ENCODE measurements around the gene SLC5A9. TPM values are rescaled to one million over a fixed set of nuclear protein-coding genes. Genes with fewer than 3 reads are reported as not detected.
"Not testable (repeated sequence)": the region's sequence is repeated elsewhere in the genome, so short reads cannot be mapped to it uniquely, and the experiment has no call there.

The SLC5A9 gene
- total and polyA plus RNA-seq, 3 donors from 2014 or later = 1.4 to 3.0 (median 2.3) TPM

DNA sequence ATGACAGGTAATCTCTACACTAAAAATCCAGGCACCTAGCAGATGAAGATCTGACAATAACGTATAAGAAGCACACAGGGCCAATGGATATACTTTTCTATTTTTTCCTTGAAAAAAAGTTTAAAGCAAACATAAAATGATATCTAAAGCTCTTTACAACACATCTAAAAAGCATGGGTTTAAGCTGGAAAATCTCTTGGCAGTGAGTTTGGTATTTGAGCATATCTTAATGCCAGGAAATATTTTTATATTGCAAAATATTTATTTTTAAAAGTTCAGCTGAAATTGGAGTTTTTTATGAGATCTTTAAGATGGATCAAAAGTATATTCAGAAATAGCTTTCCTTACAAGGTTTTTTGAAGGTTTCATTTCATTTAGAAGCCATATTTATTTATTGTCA is 40.5 kb downstream of the SLC5A9 start:
- DNase-seq = no peak
- intact Hi-C loops (cut with DNase I; ENCODE audit: low total_unique reads) = no loop called here

DNA sequence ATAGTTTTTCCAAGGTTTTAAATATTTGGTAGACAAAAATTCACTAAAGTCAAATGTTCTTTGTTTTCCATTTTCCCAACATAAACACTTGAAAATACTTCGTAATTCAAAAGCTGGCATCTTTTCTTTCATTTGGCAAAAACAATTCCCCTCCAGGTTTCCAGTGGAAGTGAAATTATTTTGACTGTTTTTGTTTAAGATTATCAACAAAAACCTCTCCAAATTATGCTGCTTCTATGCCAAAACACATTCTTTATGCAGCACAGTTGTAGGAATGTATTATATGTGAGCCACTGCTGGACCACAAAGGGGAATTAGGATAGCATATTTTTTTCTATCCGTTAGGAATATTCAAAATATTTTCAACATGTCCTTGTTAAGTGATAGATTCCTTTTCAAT is 44.1 kb downstream of the SLC5A9 start:
- H3K27me3 ChIP-seq = no peaks in the 10 kb centered on the region
- TF ChIP-seq POLR2A (IDR thresholded peaks at IDR 0.05) = no peak
- TF ChIP-seq, protein P1, sequence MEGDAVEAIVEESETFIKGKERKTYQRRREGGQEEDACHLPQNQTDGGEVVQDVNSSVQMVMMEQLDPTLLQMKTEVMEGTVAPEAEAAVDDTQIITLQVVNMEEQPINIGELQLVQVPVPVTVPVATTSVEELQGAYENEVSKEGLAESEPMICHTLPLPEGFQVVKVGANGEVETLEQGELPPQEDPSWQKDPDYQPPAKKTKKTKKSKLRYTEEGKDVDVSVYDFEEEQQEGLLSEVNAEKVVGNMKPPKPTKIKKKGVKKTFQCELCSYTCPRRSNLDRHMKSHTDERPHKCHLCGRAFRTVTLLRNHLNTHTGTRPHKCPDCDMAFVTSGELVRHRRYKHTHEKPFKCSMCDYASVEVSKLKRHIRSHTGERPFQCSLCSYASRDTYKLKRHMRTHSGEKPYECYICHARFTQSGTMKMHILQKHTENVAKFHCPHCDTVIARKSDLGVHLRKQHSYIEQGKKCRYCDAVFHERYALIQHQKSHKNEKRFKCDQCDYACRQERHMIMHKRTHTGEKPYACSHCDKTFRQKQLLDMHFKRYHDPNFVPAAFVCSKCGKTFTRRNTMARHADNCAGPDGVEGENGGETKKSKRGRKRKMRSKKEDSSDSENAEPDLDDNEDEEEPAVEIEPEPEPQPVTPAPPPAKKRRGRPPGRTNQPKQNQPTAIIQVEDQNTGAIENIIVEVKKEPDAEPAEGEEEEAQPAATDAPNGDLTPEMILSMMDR (IDR thresholded peaks at IDR 0.05) = no peak
- intact Hi-C loops (cut with DNase I; ENCODE audit: low total_unique reads) = no loop called here
- H3K27ac ChIP-seq = no peak overlapping the region
- no peaks in the 10 kb centered on the region for H3K9me3 ChIP-seq
- no peaks in the 10 kb centered on the region for H3K4me1 ChIP-seq
- WGBS, 2 donors = 54 to 57% methylated on average over 2 of the region's 2 CpGs
- no peak overlapping the region for H3K4me3 ChIP-seq
- no peaks in the 10 kb centered on the region for H3K36me3 ChIP-seq (ENCODE audit: low read depth, missing control alignments)
- no peak for DNase-seq

More for the DNA sequence above, 40.5 kb downstream of the SLC5A9 start:
- Histone ChIP-seq H3K27ac (no peak overlapping the region), H3K4me3 (no peak overlapping the region), H3K9me3 (no peaks in the 10 kb centered on the region), H3K4me1 (no peaks in the 10 kb centered on the region), H3K27me3 (no peaks in the 10 kb centered on the region), H3K36me3 (ENCODE audit: low read depth, missing control alignments) (no peaks in the 10 kb centered on the region)
- 65 to 70% methylated on average over 1 of the region's 1 CpG for WGBS, 2 donors
- no peak for TF ChIP-seq POLR2A (IDR thresholded peaks at IDR 0.05)

DNA sequence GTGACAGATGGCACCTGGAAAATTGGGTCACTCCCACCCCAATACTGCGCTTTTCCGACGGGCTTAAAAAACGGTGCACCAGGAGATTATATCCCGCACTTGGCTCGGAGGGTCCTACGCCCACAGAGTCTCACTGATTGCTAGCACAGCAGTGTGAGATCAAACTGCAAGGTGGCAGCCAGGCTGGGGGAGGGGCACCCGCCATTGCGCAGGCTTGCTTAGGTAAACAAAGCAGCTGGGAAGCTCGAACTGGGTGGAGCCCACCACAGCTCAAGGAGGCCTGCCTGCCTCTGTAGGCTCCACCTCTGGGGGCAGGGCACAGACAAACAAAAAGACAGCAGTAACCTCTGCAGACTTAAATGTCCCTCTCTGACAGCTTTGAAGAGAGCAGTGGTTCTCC is 54.9 kb downstream of the SLC5A9 start:
- H3K4me1 ChIP-seq; DNase-seq; H3K27ac ChIP-seq; H3K27me3 ChIP-seq; H3K4me3 ChIP-seq; H3K9me3 ChIP-seq; intact Hi-C loops (cut with DNase I; ENCODE audit: low total_unique reads); H3K36me3 ChIP-seq (ENCODE audit: low read depth, missing control alignments): not testable (repeated sequence)
- WGBS, 2 donors = 96% methylated on average over 9 of the region's 10 CpGs; no CpG with 5 or more reads in 1 of the 2 donors

DNA sequence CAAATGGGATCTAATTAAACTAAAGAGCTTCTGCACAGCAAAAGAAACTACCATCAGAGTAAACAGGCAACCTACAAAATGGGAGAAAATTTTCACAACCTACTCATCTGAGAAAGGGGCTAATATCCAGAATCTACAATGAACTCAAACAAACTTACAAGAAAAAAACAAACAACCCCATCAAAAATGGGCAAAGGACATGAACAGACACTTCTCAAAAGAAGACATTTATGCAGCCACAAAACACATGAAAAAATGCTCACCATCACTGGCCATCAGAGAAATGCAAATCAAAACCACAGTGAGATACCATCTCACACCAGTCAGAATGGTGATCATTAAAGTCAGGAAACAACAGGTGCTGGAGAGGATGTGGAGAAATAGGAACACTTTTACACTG is 59.8 kb downstream of the SLC5A9 start:
- H3K36me3 ChIP-seq (ENCODE audit: low read depth, missing control alignments); H3K27ac ChIP-seq; H3K4me3 ChIP-seq; DNase-seq; H3K4me1 ChIP-seq; H3K9me3 ChIP-seq; intact Hi-C loops (cut with DNase I; ENCODE audit: low total_unique reads); H3K27me3 ChIP-seq: not testable (repeated sequence)

DNA sequence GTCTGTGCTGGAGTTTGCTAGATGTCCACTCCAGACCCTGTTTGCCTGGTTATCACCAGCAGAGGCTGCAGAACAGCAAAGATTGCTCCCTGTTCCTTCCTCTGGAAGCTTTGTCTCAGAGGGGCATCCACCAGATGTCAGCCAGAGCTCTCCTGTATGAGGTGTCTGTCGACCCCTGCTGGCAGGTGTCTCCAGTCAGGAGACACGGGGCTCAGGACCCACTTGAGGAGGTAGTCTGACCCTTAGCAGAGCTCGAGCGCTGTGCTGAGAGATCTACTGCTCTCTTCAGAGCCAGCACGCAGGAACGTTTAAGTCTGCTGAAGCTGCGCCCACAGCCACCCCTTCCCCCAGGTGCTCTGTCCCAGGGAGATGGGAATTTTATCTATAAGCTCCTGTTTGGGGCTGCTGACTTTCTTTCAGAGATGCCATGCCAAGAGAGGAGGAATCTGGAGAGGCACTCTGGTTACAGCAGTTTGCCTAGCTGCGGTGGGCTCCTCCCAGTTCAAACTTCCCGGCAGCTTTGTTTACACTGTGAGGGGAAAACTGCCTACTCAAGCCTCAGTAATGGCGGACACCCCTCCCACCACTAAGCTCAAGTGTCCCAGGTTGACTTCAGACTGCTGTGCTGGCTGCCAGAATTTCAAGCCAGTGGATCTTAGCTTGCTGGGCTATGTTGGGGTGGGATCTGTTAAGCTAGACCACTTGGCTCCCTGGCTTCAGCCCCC is 62.3 kb downstream of the SLC5A9 start:
- H3K4me3 ChIP-seq; H3K36me3 ChIP-seq (ENCODE audit: low read depth, missing control alignments); H3K4me1 ChIP-seq; intact Hi-C loops (cut with DNase I; ENCODE audit: low total_unique reads); DNase-seq; H3K27ac ChIP-seq; H3K9me3 ChIP-seq; H3K27me3 ChIP-seq: not testable (repeated sequence)
- 61 to 73% methylated on average over 5 to 10 of the region's 10 CpGs for WGBS, 2 donors

DNA sequence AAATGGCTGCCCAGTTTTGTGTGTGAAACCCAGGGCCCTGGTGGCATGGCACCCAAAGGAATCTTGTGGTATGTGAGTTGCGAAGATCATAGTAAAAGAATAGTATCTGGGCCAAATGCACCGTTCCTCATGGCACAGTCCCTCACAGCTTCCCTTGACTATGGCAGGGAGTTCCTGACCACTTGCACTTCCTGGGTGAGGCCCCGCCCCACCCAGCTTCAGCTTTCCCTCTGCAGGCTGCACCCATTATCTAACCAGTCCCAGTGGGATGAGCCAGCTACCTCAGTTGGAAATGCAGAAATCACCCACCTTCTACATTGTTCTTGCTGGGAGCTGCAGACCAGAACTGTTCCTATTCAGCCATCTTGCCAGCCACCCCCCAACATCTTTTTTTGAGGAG is 63.0 kb downstream of the SLC5A9 start:
- Histone ChIP-seq H3K36me3 (ENCODE audit: low read depth, missing control alignments) (no peaks in the 10 kb centered on the region), H3K27me3 (no peaks in the 10 kb centered on the region), H3K27ac (no peak overlapping the region), H3K4me3 (no peak overlapping the region), H3K9me3 (no peaks in the 10 kb centered on the region), H3K4me1 (no peaks in the 10 kb centered on the region)
- no peak for DNase-seq
- intact Hi-C loops (cut with DNase I; ENCODE audit: low total_unique reads) = no loop called here
- 90 to 96% methylated on average over 3 of the region's 3 CpGs for WGBS, 2 donors
- TF ChIP-seq POLR2A (IDR thresholded peaks at IDR 0.05) = no peak
- TF ChIP-seq, protein P1 (IDR thresholded peaks at IDR 0.05) = no peak

DNA sequence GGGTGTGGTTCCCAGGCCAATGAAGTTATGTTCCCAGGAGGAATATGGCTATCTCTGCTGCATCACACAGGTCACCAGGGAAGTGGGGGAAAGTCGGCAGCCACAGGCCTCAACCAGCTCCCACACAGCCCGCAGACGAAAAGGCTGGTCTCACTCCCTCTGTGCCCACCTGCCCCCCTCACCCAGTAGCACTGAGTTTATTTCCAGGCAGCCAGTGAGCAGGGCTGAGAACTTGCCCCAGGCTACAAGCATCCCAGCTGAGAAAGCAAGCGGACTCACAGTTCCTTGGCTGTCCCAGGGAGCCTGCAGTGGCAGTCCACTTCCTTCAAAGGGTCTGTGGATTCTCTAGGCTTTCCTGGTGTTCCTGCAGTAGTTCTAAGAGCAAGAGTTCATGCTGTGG is 68.9 kb downstream of the SLC5A9 start:
- no peaks in the 10 kb centered on the region for H3K9me3 ChIP-seq
- no peaks in the 10 kb centered on the region for H3K4me1 ChIP-seq
- TF ChIP-seq, protein P1 (IDR thresholded peaks at IDR 0.05) = no peak
- no peak for TF ChIP-seq POLR2A (IDR thresholded peaks at IDR 0.05)
- intact Hi-C loops (cut with DNase I; ENCODE audit: low total_unique reads) = no loop called here
- no peaks in the 10 kb centered on the region for H3K27me3 ChIP-seq
- WGBS, 2 donors = 75 to 80% methylated on average over 1 to 4 of the region's 4 CpGs
- DNase-seq = no peak
- no peak overlapping the region for H3K27ac ChIP-seq
- no peaks in the 10 kb centered on the region for H3K36me3 ChIP-seq (ENCODE audit: low read depth, missing control alignments)
- H3K4me3 ChIP-seq = no peak overlapping the region

Measured in testis (tissue), 3 donors.